Upper lobe of right lung (tissue), 1 donor: Measurements from ENCODE around the gene GPR15LG. TPM values are rescaled to one million over a fixed set of nuclear protein-coding genes. Genes with fewer than 3 reads are reported as not detected.
"Not testable (repeated sequence)": the region's sequence is repeated elsewhere in the genome, so short reads cannot be mapped to it uniquely, and the experiment has no call there.

Source experiments
- ATAC-seq: fragments of 200-7000 bp; cut with Tn5 transposase; one replicate; pipeline ENCODE4 v1.9.1; 2020; ENCODE audit warnings: mild to moderate bottlenecking, moderate library complexity
- DNase-seq: peaks from one replicate; pipeline ENCODE4 v3.0.0-alpha.2; 2020
- H3K27ac ChIP-seq: fragments of 200-600 bp; one replicate; pipeline ENCODE4 v1.8.0; 2022
- H3K27me3 ChIP-seq: fragments of 200-600 bp; one replicate; pipeline ENCODE4 v1.8.0; 2022; ENCODE audit warnings: mild to moderate bottlenecking
- H3K36me3 ChIP-seq: fragments of 200-600 bp; one replicate; pipeline ENCODE4 v1.8.0; 2022
- H3K4me1 ChIP-seq: fragments of 200-600 bp; one replicate; pipeline ENCODE4 v1.8.0; 2022
- H3K4me3 ChIP-seq: fragments of 200-600 bp; one replicate; pipeline ENCODE4 v1.8.0; 2022; ENCODE audit warnings: mild to moderate bottlenecking
- H3K9me3 ChIP-seq: fragments of 200-600 bp; one replicate; pipeline ENCODE4 v1.8.0; 2022
- intact Hi-C: fragments of 100-400 bp; cut with DNase I; formaldehyde crosslinking; loops from one replicate; pipeline ENCODE4 v1.11.0; 2022
- long read RNA-seq: library from polyadenylated mRNA; unstranded; transcript quantifications from one replicate; pipeline ENCODE4 v2.0.0, GENCODE V29; 2021
- total RNA-seq: library from RNA; stranded (reverse); fragmentation: NEBNext Ultra II Directional; extraction: Animal tissue kit (Norgen Biotek cat#: 25700); gene quantifications from one replicate; pipeline ENCODE4 v1.2.1, GENCODE V29; 2021
- TF ChIP-seq, protein P1 (sequence below): fragments of 200-600 bp; IDR thresholded peaks from one replicate; pipeline ENCODE4 v1.8.0; 2022; ENCODE audit warnings: antibody characterized with exemption
- donor health status: DM: no; HTN: yes; CAD: no; lungs with severe emphysema.

GPR15LG gene
- total RNA-seq, result not detected
- long read RNA-seq, result 0 reads

DNA sequence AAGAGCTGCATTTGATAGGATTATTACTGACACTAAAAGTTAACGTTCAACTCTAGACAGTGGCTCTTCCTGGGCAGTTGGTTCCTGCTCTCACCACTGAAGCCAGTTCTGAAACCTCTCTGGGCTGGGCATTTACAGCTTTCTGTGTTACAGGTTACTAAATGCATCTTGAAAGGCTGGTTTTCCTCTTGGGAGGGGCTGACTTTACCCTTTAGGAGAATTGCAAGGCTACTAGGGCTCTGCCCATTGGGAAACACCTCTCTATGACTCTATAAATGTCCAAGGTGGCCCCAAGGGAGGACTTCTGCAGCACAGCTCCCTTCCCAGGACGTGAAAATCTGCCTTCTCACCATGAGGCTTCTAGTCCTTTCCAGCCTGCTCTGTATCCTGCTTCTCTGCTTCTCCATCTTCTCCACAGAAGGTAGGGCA, at the start of gene GPR15LG:
TSS of gene GPR15LG (plus strand) at position 301 of the 429 bp plus-strand sequence. CDS start at position 352, 51 bp downstream.
- no peak within 1 kb of the TSS for H3K4me3 ChIP-seq
- H3K27ac ChIP-seq, result no peak within 1 kb of the TSS
- intact Hi-C loops, result no loop called here
- TF ChIP-seq, protein P1, sequence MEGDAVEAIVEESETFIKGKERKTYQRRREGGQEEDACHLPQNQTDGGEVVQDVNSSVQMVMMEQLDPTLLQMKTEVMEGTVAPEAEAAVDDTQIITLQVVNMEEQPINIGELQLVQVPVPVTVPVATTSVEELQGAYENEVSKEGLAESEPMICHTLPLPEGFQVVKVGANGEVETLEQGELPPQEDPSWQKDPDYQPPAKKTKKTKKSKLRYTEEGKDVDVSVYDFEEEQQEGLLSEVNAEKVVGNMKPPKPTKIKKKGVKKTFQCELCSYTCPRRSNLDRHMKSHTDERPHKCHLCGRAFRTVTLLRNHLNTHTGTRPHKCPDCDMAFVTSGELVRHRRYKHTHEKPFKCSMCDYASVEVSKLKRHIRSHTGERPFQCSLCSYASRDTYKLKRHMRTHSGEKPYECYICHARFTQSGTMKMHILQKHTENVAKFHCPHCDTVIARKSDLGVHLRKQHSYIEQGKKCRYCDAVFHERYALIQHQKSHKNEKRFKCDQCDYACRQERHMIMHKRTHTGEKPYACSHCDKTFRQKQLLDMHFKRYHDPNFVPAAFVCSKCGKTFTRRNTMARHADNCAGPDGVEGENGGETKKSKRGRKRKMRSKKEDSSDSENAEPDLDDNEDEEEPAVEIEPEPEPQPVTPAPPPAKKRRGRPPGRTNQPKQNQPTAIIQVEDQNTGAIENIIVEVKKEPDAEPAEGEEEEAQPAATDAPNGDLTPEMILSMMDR, result no peak
- H3K27me3 ChIP-seq, result no peaks in the 10 kb centered on the region
- H3K9me3 ChIP-seq, result no peaks in the 10 kb centered on the region
- no peaks in the 10 kb centered on the region for H3K36me3 ChIP-seq
- H3K4me1 ChIP-seq, result no peaks in the 10 kb centered on the region
- DNase-seq, result no peak
- ATAC-seq, result no peak

DNA sequence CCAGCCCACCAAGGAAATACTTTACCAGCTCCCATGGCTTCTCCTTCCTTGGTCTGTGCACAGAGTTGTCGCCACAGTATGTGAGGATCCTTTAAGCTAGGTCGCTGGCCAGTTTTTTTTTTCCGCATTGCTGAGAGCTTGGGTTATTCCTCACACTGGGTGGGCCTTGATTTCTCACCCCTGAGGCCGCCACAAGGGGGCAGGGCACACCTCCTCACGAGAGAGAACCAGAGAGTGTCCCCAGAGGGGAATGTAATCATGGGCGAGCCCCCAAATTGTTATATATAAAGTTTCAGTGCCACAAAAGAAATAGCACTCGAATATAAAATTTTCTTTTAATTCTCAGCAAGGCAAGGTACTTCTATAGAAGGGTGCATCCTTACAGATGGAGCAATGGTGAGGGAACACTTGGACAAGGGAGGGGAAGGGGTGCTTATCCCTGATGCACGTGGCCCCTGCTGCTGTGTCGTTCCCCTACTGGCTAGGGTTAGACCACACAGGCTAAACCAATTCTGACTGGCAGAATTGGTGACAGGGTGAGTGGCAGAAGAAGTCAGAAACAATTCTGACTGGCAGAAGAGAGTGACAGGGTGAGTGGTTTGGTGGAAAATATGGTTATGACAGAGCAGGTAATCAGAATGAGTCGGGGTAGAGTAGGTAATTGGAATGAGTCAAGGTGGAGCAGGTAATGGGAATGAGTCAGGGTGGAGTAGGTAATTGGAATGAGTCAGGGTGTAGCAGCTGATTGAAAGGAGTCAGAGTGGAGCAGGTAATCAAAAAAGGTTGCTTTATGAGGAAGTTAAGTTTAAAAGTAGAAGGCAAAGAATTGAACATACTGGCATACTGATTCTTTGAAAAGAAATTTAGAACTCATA, 47.5 kb upstream of the GPR15LG start:
- H3K27ac ChIP-seq, H3K36me3 ChIP-seq, H3K4me1 ChIP-seq, H3K9me3 ChIP-seq, intact Hi-C loops, H3K27me3 ChIP-seq, ATAC-seq, H3K4me3 ChIP-seq, DNase-seq: not testable (repeated sequence)

DNA sequence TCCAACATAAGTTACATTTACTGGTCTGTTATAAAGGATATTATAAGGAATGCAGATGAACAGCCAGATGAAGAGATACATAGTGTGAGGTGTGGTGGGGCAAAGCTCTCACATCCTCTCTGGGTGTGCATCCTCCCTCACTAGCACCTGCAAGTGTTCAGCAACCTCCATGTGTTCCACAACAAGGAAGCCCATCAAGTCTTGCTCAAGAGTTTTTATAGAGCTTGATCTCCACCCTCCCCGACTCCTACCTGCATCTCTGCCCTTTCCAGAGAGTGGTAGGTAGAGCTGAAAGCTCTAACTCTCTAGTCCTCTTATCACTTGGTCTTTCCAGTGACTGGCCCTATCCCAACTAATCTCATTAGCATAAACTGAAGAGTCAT, 46.8 kb upstream of the GPR15LG start:
- H3K27ac ChIP-seq, result no peak overlapping the region
- no peak for DNase-seq
- H3K9me3 ChIP-seq, result peaks cover 10% of the 10 kb centered on the region
- H3K4me1 ChIP-seq, result no peaks in the 10 kb centered on the region
- intact Hi-C loops, result no loop called here
- no peak overlapping the region for H3K4me3 ChIP-seq
- H3K36me3 ChIP-seq, result no peaks in the 10 kb centered on the region
- H3K27me3 ChIP-seq, result no peaks in the 10 kb centered on the region
- ATAC-seq, result no peak
- TF ChIP-seq, protein P1, result no peak

DNA sequence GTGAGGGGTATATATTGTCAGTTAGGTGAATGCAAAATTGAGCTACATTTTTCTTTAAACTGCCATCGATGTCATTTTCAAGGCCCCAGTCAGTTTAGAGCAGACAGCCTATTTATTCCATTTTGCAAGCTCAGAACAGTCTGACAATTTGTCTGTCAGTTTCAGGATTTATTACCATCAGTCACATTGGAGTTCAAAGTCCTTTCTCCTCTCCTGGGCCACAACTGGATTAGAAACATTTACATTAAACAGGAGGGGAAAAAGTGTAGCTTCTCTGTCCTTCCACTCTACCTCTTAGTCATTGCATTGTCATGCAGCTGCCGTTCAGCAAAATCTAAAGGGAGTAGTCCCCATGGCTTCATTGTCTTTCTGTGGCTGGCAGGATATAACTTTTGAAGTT, 37.8 kb upstream of the GPR15LG start:
- H3K9me3 ChIP-seq, result no peaks in the 10 kb centered on the region
- H3K27me3 ChIP-seq, result no peaks in the 10 kb centered on the region
- intact Hi-C loops, result no loop called here
- H3K27ac ChIP-seq, result no peak overlapping the region
- H3K4me1 ChIP-seq, result peaks cover 8% of the 10 kb centered on the region
- no peak overlapping the region for H3K4me3 ChIP-seq
- TF ChIP-seq, protein P1, result no peak
- no peak for DNase-seq
- no peaks in the 10 kb centered on the region for H3K36me3 ChIP-seq
- no peak for ATAC-seq

DNA sequence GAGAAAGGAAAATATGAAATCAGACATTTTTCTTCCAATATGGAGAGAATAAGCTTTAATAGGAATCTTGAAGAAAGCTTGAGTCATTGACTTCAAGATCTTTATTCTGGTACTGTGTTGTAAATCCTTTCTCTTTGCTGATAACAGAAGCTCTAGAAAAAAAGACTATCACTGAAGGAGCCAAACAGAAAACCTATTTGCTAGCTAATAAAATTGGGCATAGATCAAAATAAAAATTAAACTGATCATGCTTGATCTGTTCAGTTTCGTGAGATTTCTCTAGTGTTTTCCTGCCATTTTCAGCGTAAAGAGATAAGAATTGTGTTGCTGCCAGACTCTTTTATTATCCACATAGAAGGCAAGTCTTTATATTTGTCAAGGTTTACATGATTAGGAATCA, 35.8 kb upstream of the GPR15LG start:
- Histone ChIP-seq H3K4me1 (peaks cover 17% of the 10 kb centered on the region), H3K27me3 (no peaks in the 10 kb centered on the region), H3K36me3 (peaks cover 14% of the 10 kb centered on the region), H3K4me3 (no peak overlapping the region), H3K9me3 (no peaks in the 10 kb centered on the region), H3K27ac (no peak overlapping the region)
- intact Hi-C loops, result no loop called here
- DNase-seq, result no peak
- ATAC-seq, result no peak
- TF ChIP-seq, protein P1, result no peak

DNA sequence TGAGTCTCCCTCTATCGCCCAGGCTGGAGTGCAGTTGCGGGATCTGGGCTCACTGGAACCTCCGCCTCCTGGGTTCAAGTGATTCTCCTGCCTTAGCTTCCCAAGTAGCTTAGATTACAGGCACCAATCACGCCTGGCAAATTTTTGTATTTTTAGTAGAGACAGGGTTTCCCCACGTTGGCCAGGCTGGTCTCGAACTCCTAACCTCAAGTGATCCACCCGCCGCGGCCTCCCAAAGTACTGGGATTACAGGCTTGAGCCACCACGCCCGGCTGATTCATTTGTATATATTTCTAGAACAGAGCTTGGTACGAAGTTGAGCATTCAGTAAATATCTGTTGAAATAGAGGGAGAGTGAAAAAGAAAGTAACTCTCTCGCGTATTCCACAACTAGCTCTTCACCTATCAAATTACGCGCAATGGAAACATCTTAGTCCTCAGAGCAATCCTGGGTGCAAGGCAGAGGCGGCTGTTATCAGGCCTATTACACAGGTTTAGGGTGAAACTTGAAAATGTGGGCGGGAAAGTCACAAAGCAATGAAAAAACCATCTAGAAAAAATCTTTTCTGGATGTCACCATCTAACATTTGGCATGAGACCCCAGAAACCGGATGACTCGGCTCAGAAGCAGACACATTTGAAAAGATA, 35.0 kb upstream of the GPR15LG start:
- Histone ChIP-seq H3K36me3 (peaks cover 22% of the 10 kb centered on the region), H3K4me1 (peaks cover 17% of the 10 kb centered on the region), H3K4me3 (peak overlapping the region; percentile 100), H3K27ac (peak overlapping the region; percentile 99), H3K9me3 (no peaks in the 10 kb centered on the region), H3K27me3 (no peaks in the 10 kb centered on the region)
- intact Hi-C loops, result no loop called here
- TF ChIP-seq, protein P1, result no peak
- DNase-seq, result no peak
- ATAC-seq, result no peak
